GM18499 (cell line): Measurements from ENCODE around the gene TOMM20L.
A peak's percentile ranks its signal among the peaks of the same experiment; 100 is the strongest.
"Not testable (repeated sequence)": the region's sequence is repeated elsewhere in the genome, so short reads cannot be mapped to it uniquely, and the experiment has no call there.

Experiments
- ATAC-seq: cut with Tn5 transposase; IDR thresholded peaks from one replicate; pipeline ENCODE4 v1.9.1; 2021; ENCODE audit warnings: moderate number of reproducible peaks; ENCODE audit not compliant: insufficient read depth, unreplicated experiment

TOMM20L gene

GRCh38 chr14:58395812-58396788 lies at the start of gene TOMM20L:
TOMM20L (plus strand) TSS chr14:58395930; CDS start chr14:58395958, 28 bp downstream.
- ATAC-seq: peak; percentile 61

- no peak for ATAC-seq
These were observed 42.0 kb upstream of the TOMM20L start for GRCh38 chr14:58353516-58354299.

- no peak for ATAC-seq
These were observed 40.9 kb upstream of the TOMM20L start for GRCh38 chr14:58354808-58355207.

- ATAC-seq: no peak
These were observed 39.5 kb upstream of the TOMM20L start for GRCh38 chr14:58356268-58356667.

- not testable (repeated sequence) for ATAC-seq
These were observed 33.5 kb upstream of the TOMM20L start for GRCh38 chr14:58362272-58362671.

- ATAC-seq: no peak
These were observed 32.8 kb upstream of the TOMM20L start for GRCh38 chr14:58362798-58363412.

- no peak for ATAC-seq
These were observed 31.4 kb upstream of the TOMM20L start for GRCh38 chr14:58364316-58364715.

GRCh38 chr14:58367296-58367695 lies 28.4 kb upstream of the TOMM20L start:
- no peak for ATAC-seq

- ATAC-seq: no peak
These were observed 26.8 kb upstream of the TOMM20L start for GRCh38 chr14:58368956-58369355.

GRCh38 chr14:58376791-58377190 lies 18.9 kb upstream of the TOMM20L start:
- ATAC-seq: no peak

- ATAC-seq: no peak
These were observed 4.9 kb upstream of the TOMM20L start for GRCh38 chr14:58390830-58391229.

- ATAC-seq: no peak
These were observed 243 bp upstream of the TOMM20L start for GRCh38 chr14:58395562-58395811.

- ATAC-seq: no peak
These were observed 1.4 kb downstream of the TOMM20L start for GRCh38 chr14:58397156-58397555.

GRCh38 chr14:58398495-58398894 lies 2.8 kb downstream of the TOMM20L start:
- ATAC-seq: no peak

GRCh38 chr14:58398895-58399294 lies 3.2 kb downstream of the TOMM20L start:
- no peak for ATAC-seq

GRCh38 chr14:58401587-58401986 lies 5.9 kb downstream of the TOMM20L start:
- ATAC-seq: no peak

GRCh38 chr14:58408681-58409215 lies 13.0 kb downstream of the TOMM20L start:
- ATAC-seq: no peak

GRCh38 chr14:58414845-58415244 lies 19.1 kb downstream of the TOMM20L start:
- no peak for ATAC-seq

- ATAC-seq: no peak
These were observed 20.2 kb downstream of the TOMM20L start for GRCh38 chr14:58415636-58416547.

GRCh38 chr14:58416934-58417333 lies 21.2 kb downstream of the TOMM20L start:
- not testable (repeated sequence) for ATAC-seq
